Measurements from ENCODE around the gene HOPX. TPM values are rescaled to one million over a fixed set of nuclear protein-coding genes. Genes with fewer than 3 reads are reported as not detected.

HOPX gene
- total RNA-seq, 2 experiments from 2014 or later = not detected

- Histone ChIP-seq H3K27ac (ENCODE audit: low read depth, low read length, poor library complexity, severe bottlenecking) (no peak overlapping the region), H4K20me1 (ENCODE audit: insufficient read depth, low read length) (no peaks in the 10 kb centered on the region), H3K4me3 (ENCODE audit: low read depth, low read length, poor library complexity, severe bottlenecking) (no peak overlapping the region), H3K9me2 (ENCODE audit: insufficient read depth, low read length) (no peaks in the 10 kb centered on the region), H3K79me2 (ENCODE audit: insufficient read depth, low read depth, low read length) (no peaks in the 10 kb centered on the region), H2AFZ (ENCODE audit: low read length) (no peak overlapping the region), H3K4me1 (ENCODE audit: insufficient read depth, low read length, poor library complexity, severe bottlenecking) (no peaks in the 10 kb centered on the region), H3K9me3 (ENCODE audit: low read length) (no peaks in the 10 kb centered on the region), H3K36me3 (ENCODE audit: insufficient read depth, low read length) (no peaks in the 10 kb centered on the region), H3K4me2 (ENCODE audit: low read length) (no peak overlapping the region)
- DNase-seq (ENCODE audit: low spot score) = no peak
- CTCF ChIA-PET (ENCODE audit: unreplicated experiment) = no interaction called here
- intact Hi-C loops (cut with micrococcal nuclease; ENCODE audit: unreplicated experiment) = no loop called here
- TF ChIP-seq, protein P1, sequence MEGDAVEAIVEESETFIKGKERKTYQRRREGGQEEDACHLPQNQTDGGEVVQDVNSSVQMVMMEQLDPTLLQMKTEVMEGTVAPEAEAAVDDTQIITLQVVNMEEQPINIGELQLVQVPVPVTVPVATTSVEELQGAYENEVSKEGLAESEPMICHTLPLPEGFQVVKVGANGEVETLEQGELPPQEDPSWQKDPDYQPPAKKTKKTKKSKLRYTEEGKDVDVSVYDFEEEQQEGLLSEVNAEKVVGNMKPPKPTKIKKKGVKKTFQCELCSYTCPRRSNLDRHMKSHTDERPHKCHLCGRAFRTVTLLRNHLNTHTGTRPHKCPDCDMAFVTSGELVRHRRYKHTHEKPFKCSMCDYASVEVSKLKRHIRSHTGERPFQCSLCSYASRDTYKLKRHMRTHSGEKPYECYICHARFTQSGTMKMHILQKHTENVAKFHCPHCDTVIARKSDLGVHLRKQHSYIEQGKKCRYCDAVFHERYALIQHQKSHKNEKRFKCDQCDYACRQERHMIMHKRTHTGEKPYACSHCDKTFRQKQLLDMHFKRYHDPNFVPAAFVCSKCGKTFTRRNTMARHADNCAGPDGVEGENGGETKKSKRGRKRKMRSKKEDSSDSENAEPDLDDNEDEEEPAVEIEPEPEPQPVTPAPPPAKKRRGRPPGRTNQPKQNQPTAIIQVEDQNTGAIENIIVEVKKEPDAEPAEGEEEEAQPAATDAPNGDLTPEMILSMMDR (conservative IDR thresholded peaks at IDR 0.05; ENCODE audit: low read length) = no peak
- no peak for TF ChIP-seq EZH2phosphoT487 (IDR thresholded peaks at IDR 0.05; ENCODE audit: borderline replicate concordance, low read depth, low read length)
- POLR2A ChIA-PET = no interaction called here
- no TSS peak for BruUV-seq (replicated peaks)
These were observed 24.2 kb upstream of the HOPX start for GRCh38 chr4:56705334-56705733.

DNA sequence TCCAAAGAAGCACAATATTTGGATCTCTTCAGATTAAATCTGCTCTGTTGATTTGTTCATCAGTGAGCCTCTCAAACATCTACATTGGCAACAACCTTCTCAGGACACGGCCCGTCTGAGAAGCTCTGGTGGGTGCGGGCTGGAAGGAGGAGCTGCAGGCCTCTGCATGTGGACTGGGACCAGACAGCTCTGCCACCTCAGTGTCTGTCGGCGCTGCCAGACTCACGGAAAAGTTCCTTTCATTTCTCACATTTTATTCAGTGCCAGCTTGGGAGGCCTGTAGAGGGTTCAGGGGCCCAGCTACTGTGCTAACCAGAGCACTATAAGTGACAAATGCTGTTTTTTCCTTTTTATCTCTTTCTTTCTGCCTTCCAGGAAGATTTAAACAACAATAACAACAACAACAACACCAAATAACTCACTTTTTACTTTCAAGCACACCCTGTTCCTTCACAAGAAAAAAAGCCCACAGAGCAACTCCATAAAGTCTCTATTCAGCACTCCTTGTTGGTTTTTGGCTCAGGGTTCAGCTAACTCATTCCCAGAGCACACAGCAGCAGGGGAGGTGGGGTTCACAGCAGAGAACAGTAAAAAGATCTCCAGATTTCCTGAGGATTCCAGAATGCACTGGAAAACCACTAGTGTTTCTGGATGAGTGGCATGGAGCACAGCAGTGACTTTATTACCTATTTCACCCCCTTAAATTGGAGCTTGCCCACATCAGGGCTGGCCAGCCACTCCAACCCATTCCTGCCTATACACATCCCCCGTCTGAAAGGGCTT is 23.2 kb upstream of the HOPX start:
- ChIA-PET CTCF (ENCODE audit: unreplicated experiment) (no interaction called here), POLR2A (interaction anchor here (1.0 kb wide), 1 partner anchor 64 kb away, joined by 4 read pairs; no protein-coding TSS in a partner anchor)
- intact Hi-C loops (cut with micrococcal nuclease; ENCODE audit: unreplicated experiment) = no loop called here
- BruUV-seq (replicated peaks) = no TSS peak
- no peaks in the 10 kb centered on the region for H3K36me3 ChIP-seq (ENCODE audit: insufficient read depth, low read length)
- TF ChIP-seq, protein P1 (conservative IDR thresholded peaks at IDR 0.05; ENCODE audit: low read length) = no peak
- no peak for TF ChIP-seq EZH2phosphoT487 (IDR thresholded peaks at IDR 0.05; ENCODE audit: borderline replicate concordance, low read depth, low read length)
- no peaks in the 10 kb centered on the region for H3K9me2 ChIP-seq (ENCODE audit: insufficient read depth, low read length)
- no peaks in the 10 kb centered on the region for H3K79me2 ChIP-seq (ENCODE audit: insufficient read depth, low read depth, low read length)
- no peak for DNase-seq (ENCODE audit: low spot score)
- no peaks in the 10 kb centered on the region for H4K20me1 ChIP-seq (ENCODE audit: insufficient read depth, low read length)
- no peak overlapping the region for H3K27ac ChIP-seq (ENCODE audit: low read depth, low read length, poor library complexity, severe bottlenecking)
- H2AFZ ChIP-seq (ENCODE audit: low read length) = no peak overlapping the region; the same call in 1 of the 2 replicates
- no peak overlapping the region for H3K4me3 ChIP-seq (ENCODE audit: low read depth, low read length, poor library complexity, severe bottlenecking)
- H3K4me1 ChIP-seq (ENCODE audit: insufficient read depth, low read length, poor library complexity, severe bottlenecking) = no peaks in the 10 kb centered on the region
- no peak overlapping the region for H3K4me2 ChIP-seq (ENCODE audit: low read length)
- no peaks in the 10 kb centered on the region for H3K9me3 ChIP-seq (ENCODE audit: low read length)

DNA sequence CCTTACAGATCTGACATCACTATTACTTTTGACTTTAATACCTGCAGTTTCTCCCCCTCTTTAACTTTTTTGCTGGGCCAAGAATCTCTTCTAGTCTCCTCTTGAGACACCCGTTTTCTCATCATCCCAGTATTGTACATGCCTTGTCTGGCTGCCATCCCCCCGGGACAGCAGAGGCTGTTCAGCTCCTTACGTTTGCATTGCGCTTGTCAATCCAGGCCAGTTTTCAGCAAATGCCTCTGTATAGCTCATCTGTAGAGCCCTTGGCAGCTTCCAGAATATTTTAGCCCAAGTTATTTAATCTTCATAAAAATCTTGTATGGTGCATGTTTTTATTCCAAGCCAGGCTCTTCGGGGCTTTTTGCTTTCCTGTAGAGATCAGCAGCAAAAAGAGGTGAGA is 22.3 kb upstream of the HOPX start:
- no peaks in the 10 kb centered on the region for H3K9me3 ChIP-seq (ENCODE audit: low read length)
- no peaks in the 10 kb centered on the region for H3K4me1 ChIP-seq (ENCODE audit: insufficient read depth, low read length, poor library complexity, severe bottlenecking)
- H2AFZ ChIP-seq (ENCODE audit: low read length) = no peak overlapping the region
- no peaks in the 10 kb centered on the region for H3K79me2 ChIP-seq (ENCODE audit: insufficient read depth, low read depth, low read length)
- ChIA-PET POLR2A (interaction anchor here (0.7 to 1.6 kb wide), 4 partner anchors 19 to 75 kb away, joined by 3 to 4 read pairs (median 4); no protein-coding TSS in a partner anchor), CTCF (ENCODE audit: unreplicated experiment) (no interaction called here)
- DNase-seq (ENCODE audit: low spot score) = no peak
- no TSS peak for BruUV-seq (replicated peaks)
- H4K20me1 ChIP-seq (ENCODE audit: insufficient read depth, low read length) = no peaks in the 10 kb centered on the region
- H3K36me3 ChIP-seq (ENCODE audit: insufficient read depth, low read length) = no peaks in the 10 kb centered on the region
- no peak overlapping the region for H3K4me3 ChIP-seq (ENCODE audit: low read depth, low read length, poor library complexity, severe bottlenecking)
- H3K9me2 ChIP-seq (ENCODE audit: insufficient read depth, low read length) = no peaks in the 10 kb centered on the region
- no peak overlapping the region for H3K4me2 ChIP-seq (ENCODE audit: low read length)
- intact Hi-C loops (cut with micrococcal nuclease; ENCODE audit: unreplicated experiment) = no loop called here
- TF ChIP-seq, protein P1 (conservative IDR thresholded peaks at IDR 0.05; ENCODE audit: low read length) = no peak
- TF ChIP-seq EZH2phosphoT487 (IDR thresholded peaks at IDR 0.05; ENCODE audit: borderline replicate concordance, low read depth, low read length) = no peak
- H3K27ac ChIP-seq (ENCODE audit: low read depth, low read length, poor library complexity, severe bottlenecking) = no peak overlapping the region

Data from OCI-LY7 (cell line).